HG03575 (cell line): ENCODE results near the gene LYPLAL1.
A peak's percentile ranks its signal among the peaks of the same experiment; 100 is the strongest.
"Not testable (repeated sequence)": the region's sequence is repeated elsewhere in the genome, so short reads cannot be mapped to it uniquely, and the experiment has no call there.

Source experiments
- ATAC-seq: cut with Tn5 transposase; IDR thresholded peaks from one replicate; pipeline ENCODE4 v1.9.1; 2021; ENCODE audit not compliant: unreplicated experiment, insufficient number of reproducible peaks, low FRiP score; ENCODE audit errors: extremely low read depth

The LYPLAL1 gene

GRCh38 chr1:219195833-219196232 lies 22.2 kb downstream of the LYPLAL1 start:
- not testable (repeated sequence) for ATAC-seq

GRCh38 chr1:219201656-219202055 lies 28.0 kb downstream of the LYPLAL1 start:
- ATAC-seq = no peak

DNA sequence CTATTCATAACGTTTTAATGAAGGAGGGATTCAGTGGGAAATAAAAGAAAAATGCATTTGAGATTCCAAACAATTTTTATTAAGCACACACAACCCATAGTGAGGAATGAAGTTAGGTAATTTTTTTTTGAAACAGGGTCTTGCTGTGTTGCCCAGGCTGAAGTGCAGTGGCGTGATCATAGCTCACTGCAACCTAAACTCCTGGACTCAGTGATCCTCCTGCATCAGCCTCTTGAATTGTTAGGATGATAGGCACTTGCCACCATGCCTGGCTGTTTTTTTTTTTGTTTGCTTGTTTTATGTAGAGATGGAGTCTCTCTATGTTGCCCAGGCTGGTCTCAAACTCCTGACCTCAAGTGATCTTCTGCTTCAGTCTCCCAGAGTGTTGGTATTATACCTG lies 28.9 kb downstream of the LYPLAL1 start:
- no peak for ATAC-seq

DNA sequence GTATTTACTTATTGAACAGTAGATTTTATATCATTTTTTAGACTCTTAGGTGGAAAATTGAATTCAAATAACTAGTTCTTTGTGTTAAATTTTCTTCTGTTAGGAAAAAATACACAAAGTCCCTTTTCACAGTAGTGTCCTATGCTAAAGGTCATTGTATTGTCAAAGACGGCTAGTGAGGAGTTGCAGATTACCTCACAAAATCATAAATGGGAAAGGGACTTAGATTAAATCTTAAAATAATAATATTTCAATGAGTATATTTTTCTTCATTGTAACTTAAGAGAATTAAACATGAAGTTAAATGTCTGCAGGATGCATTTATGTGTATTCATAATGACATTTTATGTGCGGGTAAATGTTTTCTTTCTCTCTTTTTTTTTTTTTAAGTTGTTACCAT lies 32.7 kb downstream of the LYPLAL1 start:
- ATAC-seq = no peak

GRCh38 chr1:219209578-219209977 lies 35.9 kb downstream of the LYPLAL1 start:
- no peak for ATAC-seq

GRCh38 chr1:219210067-219210466 lies 36.4 kb downstream of the LYPLAL1 start:
- no peak for ATAC-seq

DNA sequence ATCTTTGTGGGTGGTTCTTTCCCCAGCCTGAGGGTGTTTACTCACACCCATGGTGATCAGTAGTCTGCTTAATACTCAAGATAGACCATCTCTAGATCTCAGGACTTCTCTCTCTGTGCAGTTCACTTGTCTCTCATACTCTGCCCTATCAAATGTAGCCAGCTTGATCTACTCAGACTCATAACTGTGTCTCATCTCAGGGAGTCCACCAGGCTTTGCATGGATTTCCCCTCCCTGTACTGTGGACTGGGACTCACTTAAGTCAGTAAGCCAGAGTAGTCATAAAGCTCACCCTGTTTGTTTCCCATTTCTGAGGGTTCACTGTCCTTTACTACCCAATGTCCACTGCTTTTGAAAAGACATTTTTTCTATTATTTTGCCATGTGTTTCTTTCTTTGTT lies 41.8 kb downstream of the LYPLAL1 start:
- no peak for ATAC-seq

DNA sequence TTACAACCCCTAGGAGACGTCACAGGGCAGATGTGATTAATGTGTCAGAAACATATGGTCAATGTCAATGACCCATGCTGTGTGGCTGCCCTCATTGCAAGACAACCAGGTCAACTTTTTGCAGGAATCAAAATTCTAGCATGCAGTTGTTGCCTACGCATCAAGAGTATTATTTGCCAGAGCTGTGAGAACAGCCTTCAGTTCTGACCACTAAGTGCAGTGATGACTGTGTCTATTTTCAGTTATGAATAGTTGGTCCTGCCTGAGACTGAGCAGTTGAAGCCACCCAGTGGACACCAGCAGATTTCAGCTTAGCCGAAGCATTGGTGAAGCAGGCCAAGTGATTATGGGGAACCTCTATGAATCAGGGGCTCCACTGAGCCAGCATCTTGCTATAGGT lies 47.3 kb downstream of the LYPLAL1 start:
- ATAC-seq = peak; percentile 93

GRCh38 chr1:219223496-219223895 lies 49.8 kb downstream of the LYPLAL1 start:
- ATAC-seq = no peak

DNA sequence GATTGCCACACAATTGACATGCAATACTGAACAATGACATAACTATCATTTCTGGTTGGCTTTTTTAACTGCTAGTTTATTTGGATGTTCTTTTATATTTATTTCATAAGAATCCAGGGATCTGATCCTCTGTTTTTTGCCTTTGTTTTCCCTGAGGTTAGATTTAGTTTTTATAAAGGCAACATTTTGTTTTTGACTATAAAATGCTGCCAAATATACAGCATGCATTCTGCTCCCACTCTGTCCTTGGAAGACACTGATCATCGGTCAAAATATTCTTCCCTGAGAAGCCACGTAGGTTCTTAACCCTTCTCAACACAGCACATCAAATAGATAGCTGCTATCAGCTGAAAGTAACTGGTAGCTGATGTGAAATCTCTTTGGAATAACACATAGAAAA lies 52.5 kb downstream of the LYPLAL1 start:
- no peak for ATAC-seq

GRCh38 chr1:219227360-219228057 lies 53.8 kb downstream of the LYPLAL1 start:
- ATAC-seq = no peak

GRCh38 chr1:219228058-219228419 lies 54.4 kb downstream of the LYPLAL1 start:
- no peak for ATAC-seq

- ATAC-seq = no peak
Measured at GRCh38 chr1:219232890-219233289, 59.2 kb downstream of the LYPLAL1 start.

DNA sequence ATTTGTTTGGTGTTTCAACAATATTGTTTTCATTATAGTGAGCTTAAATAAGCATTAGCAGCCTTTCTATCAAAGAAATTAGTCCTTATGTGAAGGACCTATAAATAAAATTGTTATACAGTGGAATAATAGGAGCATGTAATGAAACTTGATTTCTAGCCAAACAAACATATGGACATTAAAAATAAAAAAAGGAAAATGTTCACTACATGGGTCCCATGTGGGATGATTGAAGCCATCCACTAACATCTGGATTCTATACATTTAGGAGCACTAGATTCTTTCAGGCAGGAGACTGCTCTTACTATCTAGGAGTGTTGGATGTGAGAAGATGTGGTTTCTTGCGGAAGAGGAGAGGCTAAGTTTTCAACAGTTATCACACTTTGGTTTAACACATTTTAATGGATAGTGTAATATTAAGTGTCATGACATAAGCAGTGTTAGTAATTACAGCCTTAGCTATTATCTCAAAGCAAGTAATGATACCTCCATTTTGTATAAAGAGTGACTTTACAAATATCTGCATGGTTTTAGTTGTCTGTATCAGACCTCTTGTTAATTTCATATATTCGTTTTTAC lies 62.3 kb downstream of the LYPLAL1 start:
- ATAC-seq = no peak

DNA sequence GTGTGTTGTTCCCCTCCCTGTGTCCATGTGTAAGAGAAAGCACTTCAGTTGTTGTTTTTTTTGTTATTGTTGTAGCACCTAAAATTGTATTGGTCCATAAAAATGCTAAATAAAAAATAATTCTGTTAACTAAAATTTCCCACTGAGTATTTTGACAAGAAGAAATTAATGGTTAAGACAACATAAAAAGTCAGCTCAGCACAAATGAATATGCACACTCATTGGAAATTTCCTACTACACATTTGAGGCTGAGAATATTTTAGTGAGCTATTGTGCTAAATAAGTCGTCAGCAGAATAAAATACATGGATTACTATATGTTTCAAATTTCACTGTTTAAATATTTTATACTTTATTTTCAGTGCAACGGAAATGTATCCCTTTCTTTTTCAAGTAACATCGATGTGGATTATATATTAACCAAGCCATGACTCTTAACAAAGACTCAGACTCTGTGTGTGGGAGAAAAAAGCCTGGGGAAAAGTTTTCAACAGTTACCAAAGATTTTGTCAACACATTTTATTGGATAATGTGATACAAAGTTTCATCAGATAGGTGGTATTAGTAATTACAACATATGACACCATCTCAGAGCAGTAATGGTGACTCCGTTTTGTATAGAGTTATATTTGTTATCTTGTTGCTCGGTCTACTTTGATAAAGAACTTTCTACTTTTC lies 63.4 kb downstream of the LYPLAL1 start:
- ATAC-seq = no peak

GRCh38 chr1:219239518-219239917 lies 65.8 kb downstream of the LYPLAL1 start:
- ATAC-seq = no peak

DNA sequence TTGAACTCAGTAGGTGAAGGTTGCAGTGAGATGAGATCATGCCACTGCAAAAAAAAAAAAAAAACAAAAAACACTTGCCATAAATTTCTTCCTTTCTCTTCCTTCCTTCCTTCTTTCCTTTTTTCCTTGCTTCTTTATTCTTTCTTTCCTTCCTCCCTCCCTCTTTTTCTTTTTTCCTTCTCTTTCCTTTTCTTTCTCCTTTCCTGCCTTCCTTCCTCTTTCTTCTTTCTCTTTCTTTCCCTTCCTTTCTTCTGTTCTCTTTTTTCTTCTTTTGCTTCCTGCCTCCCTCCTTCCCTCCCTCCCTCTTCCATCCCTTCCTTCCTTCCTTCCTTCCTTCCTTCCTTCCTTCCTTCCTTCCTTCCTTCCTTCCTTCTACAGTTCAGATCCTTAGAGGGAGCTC lies 71.2 kb downstream of the LYPLAL1 start:
- no peak for ATAC-seq

- no peak for ATAC-seq
Measured at GRCh38 chr1:219247441-219247840, 73.8 kb downstream of the LYPLAL1 start.

- not testable (repeated sequence) for ATAC-seq
Measured at GRCh38 chr1:219250468-219250867, 76.8 kb downstream of the LYPLAL1 start.

DNA sequence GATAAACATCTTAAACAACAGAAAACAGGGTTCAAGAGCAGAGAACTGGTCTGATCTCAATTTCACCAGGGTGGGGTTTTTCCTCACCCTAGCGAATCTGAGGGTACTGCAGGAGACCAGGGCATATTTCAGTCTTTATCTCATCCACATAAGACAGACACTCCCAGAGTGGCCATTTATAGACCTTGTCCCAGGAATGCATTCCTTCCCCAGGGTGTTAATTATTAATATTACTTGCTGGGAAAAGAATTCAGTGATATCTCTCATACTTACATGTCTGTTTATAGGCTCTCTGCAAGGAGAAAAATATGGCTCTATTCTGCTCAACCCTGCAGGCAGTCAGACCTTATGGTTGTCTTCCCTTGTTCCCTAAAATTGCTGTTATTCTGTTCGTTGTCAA lies 84.1 kb downstream of the LYPLAL1 start:
- ATAC-seq = no peak
